ENCODE data around the gene KIAA1671.

Gene KIAA1671

DNA sequence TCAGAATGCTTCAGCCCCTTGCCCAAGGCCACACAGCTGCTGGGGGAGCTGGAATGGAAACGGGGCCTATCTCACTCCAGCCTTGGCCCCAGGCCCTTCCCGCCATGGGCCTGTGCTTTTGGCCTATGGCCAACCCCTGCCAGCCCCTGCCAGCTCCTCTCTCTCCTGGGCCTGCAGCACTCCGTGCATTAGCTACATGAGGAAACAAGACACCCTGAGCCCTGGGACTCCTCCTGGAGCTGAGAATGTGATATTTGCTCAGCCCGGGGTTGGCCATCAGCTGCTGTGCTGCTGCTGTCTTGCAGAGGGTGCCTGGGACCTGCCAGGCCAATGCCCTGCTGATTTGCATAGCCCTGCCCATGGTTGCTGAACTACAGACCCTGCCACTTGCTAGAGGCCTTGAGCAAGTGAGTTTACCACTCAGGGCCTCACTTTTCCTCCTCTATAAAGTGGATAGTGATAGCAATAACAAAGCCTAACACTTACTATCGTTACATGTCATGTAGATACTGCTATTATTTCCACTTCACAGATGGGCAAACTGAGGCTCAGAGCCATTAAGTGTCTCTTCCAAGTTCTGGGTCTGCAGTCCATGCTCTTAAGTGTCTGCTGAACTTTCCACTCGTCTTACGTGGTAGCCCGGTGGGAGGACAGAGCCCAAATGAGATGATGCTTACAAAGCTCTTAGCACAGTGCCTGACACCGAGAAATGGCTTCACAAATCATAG lies 99.6 kb downstream of the KIAA1671 start:
- ATAC-seq = no peak
- peaks cover 9% of the 10 kb centered on the region for H3K9me3 Mint-ChIP-seq
- H3K4me1 Mint-ChIP-seq = no peaks in the 10 kb centered on the region
- peaks cover 28% of the 10 kb centered on the region for H3K27me3 Mint-ChIP-seq
- H3K36me3 Mint-ChIP-seq = peaks cover 6% of the 10 kb centered on the region
- H3K4me3 Mint-ChIP-seq = no peak overlapping the region
- H3K27ac Mint-ChIP-seq = no peak overlapping the region

DNA sequence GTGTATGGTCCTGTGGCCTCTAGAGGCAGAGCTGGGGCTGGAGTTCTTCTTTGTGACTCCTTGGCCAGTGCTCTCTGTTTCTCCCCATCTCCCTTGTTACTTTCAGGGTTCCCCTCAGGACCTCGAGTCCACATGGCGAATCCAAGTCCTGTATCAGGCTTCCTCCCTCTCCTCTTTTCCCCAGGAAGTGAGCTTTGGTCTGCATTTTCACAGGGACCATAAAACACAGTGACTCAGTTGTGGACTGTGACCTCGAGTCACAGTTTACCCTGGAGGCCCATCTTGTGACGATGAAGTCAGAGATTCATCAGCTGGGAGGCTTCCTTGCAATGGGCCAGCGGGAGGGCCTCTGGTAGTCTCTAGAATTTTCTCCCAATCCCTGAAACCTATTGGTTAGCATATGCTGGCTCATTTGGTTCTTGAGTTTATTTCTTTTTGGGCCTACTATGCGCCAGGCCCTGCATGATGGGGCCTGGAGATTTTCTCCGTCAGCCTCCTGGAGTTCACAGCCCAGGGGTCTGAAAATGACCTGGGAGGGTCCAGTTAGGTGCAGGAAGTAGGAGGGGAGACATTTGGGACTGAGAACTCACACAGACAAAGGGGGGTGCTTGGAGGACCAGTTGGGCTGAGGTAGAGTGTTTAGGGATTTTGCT lies 100.8 kb downstream of the KIAA1671 start:
- no peak overlapping the region for H3K4me3 Mint-ChIP-seq
- H3K27me3 Mint-ChIP-seq = peaks cover 28% of the 10 kb centered on the region
- H3K27ac Mint-ChIP-seq = no peak overlapping the region
- peaks cover 6% of the 10 kb centered on the region for H3K36me3 Mint-ChIP-seq
- no peak for ATAC-seq
- peaks cover 9% of the 10 kb centered on the region for H3K9me3 Mint-ChIP-seq
- no peaks in the 10 kb centered on the region for H3K4me1 Mint-ChIP-seq

DNA sequence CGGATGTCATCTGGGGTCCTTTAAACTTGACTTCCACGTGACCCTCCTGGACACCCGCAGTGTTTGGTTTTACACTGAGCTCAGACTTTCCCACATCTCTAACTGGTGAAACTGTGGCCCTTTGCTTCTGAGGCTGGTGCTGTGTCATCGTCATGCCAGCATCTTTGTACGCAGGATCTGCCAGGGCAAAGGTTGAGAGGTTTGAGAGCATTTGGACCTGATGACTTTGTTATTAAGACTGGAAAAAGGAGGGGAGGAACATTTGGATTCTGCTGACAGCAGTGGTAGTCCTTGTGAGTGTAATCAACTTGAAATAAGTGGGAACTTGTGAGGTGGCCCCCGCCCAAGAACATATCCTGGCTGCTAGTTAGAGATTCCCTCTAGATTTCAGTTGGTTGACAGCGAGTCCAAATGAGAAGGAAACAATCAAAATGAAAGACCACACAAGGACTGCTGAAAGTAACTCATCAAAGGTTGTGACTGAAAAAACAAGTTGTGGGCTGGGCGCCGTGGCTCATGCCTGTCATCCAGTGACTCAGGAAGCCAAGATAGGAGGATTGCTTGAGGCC lies 102.5 kb downstream of the KIAA1671 start:
- Mint-ChIP-seq H3K9me3 (peaks cover 9% of the 10 kb centered on the region), H3K27ac (no peak overlapping the region), H3K4me3 (no peak overlapping the region), H3K27me3 (peaks cover 43% of the 10 kb centered on the region), H3K36me3 (peaks cover 6% of the 10 kb centered on the region), H3K4me1 (no peaks in the 10 kb centered on the region)
- no peak for ATAC-seq

DNA sequence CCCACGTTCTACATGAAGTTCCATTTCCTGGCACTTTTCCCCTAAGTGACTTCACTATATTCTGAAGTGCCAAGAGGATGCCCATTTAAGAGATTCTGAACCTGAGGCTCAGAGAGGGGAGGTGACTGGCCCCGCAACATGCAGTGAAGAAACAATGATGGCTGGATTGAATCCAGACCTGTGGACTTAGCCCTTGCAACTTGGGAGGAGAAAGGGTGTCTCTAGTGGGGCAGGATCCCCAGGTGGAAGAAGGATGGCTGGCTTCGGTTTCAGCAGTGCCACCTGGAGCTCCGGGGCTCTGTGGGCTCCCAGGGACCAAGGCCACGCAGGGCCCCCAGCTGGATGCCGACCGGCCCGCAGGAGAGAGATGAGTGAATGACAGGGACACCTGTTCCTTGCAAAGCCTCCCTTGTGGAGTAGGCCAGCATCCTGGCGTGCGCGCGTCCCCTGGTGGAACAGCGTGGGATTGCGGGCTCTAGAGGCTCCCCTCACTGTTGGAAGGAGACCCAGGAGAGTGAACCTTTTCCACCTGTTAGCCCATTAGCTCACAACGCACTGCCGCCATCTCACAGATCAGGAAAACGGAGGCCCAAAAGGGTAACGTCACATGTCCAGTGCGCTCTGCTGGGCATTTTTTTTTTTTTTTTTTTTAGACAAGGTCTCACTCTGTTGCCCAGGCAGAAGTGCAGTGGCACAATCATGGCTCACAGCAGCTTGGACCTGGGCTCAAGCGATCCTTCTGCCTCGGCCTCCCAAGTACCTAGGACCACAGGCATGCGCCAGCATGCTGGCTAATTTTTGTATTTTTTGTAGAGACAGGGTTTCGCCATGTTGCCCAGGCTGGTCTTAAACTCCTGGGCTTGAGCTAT lies 104.7 kb downstream of the KIAA1671 start:
- Mint-ChIP-seq H3K4me3 (no peak overlapping the region), H3K27ac (no peak overlapping the region), H3K36me3 (no peaks in the 10 kb centered on the region), H3K4me1 (no peaks in the 10 kb centered on the region), H3K9me3 (no peaks in the 10 kb centered on the region), H3K27me3 (peaks cover 45% of the 10 kb centered on the region)
- ATAC-seq = no peak

DNA sequence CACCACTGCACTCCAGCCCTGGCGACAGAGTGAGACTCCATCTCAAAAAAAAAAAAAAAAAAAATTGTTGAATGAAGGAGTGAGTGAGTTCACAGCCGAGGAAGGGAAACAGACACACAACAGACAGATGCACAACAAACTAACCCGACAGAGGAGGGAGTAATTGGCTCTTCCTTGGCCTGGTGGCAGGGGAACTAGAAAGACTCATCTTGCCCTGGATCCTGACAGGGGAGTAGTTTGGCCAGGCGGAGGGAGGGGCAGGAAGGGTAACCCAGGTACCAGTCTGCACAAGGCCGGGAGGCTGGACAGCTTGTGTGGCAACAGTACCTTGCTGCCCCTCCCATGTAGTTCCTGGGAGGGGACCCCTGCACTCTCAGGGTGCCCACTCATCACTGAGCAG lies 106.9 kb downstream of the KIAA1671 start:
- Mint-ChIP-seq H3K4me1 (no peaks in the 10 kb centered on the region), H3K9me3 (no peaks in the 10 kb centered on the region), H3K27ac (no peak overlapping the region), H3K36me3 (no peaks in the 10 kb centered on the region), H3K4me3 (no peak overlapping the region), H3K27me3 (peaks cover 48% of the 10 kb centered on the region)
- no peak for ATAC-seq

DNA sequence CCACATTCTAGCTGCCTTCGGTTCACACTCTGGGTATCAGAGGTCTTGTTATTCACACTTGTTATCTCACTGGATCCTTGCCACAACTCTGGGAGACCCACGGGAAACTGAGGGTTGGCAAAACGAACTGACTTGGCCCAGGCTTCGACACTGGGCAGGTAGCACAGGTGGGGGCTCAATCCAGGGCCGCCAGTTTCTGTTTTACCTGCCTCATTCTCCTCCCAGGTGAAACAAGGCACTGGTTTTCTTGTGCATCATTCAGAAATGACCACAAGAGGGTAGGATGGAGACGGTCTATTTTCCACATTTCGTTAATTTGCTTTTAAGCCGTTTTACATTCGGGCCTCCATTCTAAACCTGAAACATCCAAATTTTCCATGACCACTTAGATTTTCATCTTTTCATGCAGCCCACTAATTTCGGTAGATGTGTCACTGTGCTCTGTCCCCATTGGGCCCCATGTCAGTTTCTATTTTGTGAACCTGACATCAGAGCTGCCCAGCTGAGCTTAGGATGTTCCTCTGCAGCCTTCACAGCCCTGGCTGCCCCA lies 108.1 kb downstream of the KIAA1671 start:
- Mint-ChIP-seq H3K36me3 (no peaks in the 10 kb centered on the region), H3K27ac (no peak overlapping the region), H3K4me1 (no peaks in the 10 kb centered on the region), H3K4me3 (no peak overlapping the region), H3K9me3 (no peaks in the 10 kb centered on the region), H3K27me3 (peaks cover 48% of the 10 kb centered on the region)
- ATAC-seq = peak; percentile 44

DNA sequence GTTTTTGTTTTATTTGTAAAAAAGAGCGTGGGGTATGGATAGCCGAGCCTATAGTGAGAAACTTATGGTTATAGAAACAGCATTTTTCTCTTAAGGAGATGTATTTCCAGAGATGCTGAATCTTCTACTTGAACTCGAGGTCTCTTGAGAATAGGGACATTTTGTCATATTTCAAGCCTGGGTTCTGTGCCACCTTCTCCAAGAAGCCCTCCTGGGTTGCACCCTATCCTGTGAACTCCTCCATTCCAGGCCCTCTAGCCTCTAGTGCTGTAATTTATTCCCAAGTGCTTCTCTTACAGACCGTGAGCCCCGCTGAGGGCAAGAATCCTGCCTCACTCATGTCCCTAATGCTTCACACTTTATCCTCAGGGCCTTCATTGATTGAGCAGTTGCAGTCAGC lies 108.6 kb downstream of the KIAA1671 start:
- ATAC-seq = no peak
- Mint-ChIP-seq H3K4me3 (no peak overlapping the region), H3K9me3 (no peaks in the 10 kb centered on the region), H3K4me1 (no peaks in the 10 kb centered on the region), H3K27me3 (peaks cover 48% of the 10 kb centered on the region), H3K27ac (no peak overlapping the region), H3K36me3 (no peaks in the 10 kb centered on the region)

DNA sequence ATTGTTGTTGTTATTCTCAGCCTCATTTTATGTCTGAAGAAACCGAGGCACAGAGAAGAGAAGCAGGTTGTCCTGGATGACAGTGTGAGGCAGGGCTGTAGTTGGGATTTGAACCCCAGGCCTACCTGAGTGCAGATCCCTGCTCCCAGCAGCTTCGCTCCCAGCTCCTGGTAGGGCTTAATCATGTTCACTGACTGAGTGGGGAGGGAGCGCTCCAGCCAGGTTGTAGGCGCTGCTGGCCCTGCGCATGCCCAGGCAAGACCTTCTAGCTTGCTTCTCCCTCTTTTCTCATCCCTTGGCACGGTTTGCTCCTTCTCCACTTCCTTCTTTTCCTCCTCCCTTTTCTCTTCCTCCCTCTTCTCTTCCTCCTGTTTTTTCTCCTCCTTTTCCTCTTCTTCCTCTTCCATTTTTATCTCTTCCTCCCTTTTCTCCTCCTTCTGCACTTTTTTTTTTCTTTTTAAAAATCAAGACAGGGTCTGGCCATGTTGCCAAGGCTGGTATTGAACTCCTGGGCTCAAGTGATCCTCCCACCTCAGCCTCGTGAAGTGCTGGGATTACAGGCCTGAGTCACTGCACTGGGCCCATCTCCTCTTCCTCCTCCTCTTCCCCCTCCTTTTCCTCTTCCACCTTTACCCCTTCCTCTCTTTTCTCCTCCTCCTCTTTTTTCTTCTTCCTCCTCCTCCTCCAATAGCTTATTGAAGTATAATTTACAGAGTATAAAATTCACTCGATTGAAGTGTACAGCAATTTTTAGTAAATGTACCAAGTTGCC lies 109.3 kb downstream of the KIAA1671 start:
- Mint-ChIP-seq H3K4me3 (no peak overlapping the region), H3K27ac (no peak overlapping the region), H3K27me3 (peaks cover 45% of the 10 kb centered on the region), H3K36me3 (no peaks in the 10 kb centered on the region), H3K4me1 (no peaks in the 10 kb centered on the region), H3K9me3 (no peaks in the 10 kb centered on the region)
- no peak for ATAC-seq

DNA sequence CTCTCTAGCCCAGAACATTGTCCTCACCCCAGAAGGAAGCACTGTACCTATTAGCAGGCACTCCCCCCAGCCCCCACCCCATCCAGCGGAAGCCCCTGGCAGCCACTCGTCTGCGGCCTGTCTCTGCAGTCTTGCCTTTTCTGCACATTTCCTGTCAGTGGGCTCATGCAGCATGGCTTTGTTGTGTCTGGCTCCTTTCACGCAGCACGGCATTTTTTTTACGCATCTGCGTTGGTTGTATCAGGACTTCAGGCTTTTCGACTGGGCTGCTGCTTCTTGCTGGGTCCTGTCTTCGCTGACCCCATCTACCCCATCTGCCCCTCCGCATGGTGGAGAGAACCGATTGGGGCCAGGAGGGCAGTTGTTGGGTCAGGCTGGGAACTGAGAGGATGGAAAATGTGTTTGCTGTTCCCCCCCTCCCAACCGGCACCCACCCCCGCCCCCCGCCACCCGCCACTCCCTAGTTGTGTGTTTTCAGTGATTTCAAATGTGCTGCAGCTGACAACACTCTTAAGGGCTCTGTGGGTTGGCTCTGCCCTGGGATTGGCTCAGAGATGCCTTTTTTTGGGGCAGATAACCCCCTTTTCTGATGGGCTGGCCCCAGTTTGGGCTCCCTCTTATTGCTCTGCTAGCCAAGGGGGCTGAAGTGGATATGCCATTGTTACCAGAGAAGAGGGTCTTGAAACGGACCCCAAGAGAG lies 110.0 kb downstream of the KIAA1671 start:
- Mint-ChIP-seq H3K4me1 (no peaks in the 10 kb centered on the region), H3K4me3 (no peak overlapping the region), H3K27ac (no peak overlapping the region), H3K36me3 (no peaks in the 10 kb centered on the region), H3K9me3 (no peaks in the 10 kb centered on the region), H3K27me3 (peaks cover 45% of the 10 kb centered on the region)
- no peak for ATAC-seq

DNA sequence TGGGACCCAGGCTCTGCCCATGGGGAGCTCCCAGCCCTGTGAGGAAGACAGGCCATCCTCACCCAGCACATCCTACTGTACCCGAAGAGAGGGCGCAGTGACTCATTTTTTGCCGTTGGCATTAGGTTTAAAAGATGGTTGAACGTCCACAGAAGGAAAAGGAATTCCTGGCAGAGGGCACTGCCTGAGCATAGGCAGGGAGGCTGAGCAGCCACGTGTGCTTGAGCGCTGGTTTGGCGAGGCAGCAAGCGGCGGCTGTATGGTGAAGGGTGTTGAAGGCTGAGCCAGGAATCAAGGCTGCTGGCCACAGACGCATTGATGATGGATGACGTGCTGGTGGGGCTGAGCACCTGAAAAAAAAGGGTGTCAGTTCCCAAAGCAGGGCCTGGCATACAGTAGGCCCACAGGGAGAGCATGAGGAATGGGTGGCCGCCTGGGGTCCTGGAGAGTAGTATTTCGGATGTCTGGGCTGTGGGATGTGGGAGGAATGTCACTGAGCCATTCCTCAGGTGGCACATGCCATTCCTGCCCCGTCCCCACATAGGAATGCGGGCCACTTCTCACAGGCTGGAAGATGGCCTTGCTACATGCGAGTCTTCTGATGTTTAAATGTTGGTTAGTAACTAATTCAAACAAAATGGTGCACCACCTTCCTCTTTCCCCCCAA lies 112.5 kb downstream of the KIAA1671 start:
- no peaks in the 10 kb centered on the region for H3K9me3 Mint-ChIP-seq
- no peaks in the 10 kb centered on the region for H3K36me3 Mint-ChIP-seq
- no peak for ATAC-seq
- no peak overlapping the region for H3K4me3 Mint-ChIP-seq
- peaks cover 3% of the 10 kb centered on the region for H3K4me1 Mint-ChIP-seq
- H3K27ac Mint-ChIP-seq = no peak overlapping the region
- peaks cover 38% of the 10 kb centered on the region for H3K27me3 Mint-ChIP-seq

DNA sequence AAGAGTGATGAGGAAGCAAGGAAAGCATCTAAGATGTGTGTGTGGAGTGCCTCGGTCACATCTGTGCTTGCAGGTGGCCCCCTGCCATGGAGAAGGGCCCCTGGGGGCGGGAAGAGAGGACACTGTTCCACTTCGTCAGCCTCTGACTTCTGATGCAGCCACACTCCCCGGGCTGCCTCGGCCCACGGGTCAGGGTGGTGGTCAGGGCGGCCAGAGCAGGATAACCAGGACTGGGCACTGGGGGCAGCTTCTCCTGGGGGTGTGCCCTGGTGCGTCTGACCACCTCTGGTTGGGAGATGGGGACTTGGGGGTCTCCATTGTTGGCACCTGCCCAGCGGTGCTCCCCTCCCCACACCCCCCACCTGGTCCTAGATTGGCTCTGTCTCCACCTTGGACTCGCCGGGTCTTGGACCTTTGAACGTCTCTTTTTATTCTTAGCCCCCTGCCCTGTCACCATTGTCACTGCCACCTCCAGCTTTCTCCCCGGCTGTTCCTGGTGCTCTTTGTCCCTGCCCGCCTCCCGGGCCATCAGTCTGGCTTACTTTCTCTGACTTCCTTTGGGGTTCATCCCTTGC lies 114.4 kb downstream of the KIAA1671 start:
- no peaks in the 10 kb centered on the region for H3K36me3 Mint-ChIP-seq
- H3K27me3 Mint-ChIP-seq = peaks cover 41% of the 10 kb centered on the region
- H3K4me1 Mint-ChIP-seq = peaks cover 9% of the 10 kb centered on the region
- H3K9me3 Mint-ChIP-seq = no peaks in the 10 kb centered on the region
- ATAC-seq = no peak
- H3K4me3 Mint-ChIP-seq = no peak overlapping the region
- H3K27ac Mint-ChIP-seq = no peak overlapping the region

DNA sequence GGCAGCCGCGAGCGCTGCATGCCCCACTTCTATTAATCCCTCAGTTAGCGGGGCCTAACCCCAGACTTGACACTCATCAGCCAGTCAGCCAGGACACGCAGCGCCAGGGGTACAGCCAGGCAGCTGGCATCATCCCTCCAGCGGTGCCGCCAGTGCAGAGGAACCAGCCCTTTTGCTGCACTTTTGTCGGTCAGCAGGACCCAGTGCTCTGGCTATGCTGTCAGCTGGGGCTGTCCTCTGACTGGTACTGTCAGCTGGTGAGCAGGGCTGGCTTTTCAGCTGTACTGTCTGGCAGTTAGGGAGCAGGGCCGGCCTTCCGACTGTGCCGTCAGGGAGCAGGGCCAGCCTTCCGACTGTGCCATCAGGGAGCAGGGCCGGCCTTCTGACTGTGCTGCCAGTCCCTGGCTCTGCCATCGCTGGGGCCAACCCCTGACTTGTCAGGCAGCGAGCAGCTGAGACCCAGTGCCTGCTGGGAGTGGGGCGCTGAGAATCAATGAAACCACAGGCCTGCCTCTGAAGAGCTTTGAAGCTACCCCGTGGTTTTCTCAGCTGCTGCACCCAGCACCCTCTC lies 115.4 kb downstream of the KIAA1671 start:
- peaks cover 9% of the 10 kb centered on the region for H3K4me1 Mint-ChIP-seq
- no peak overlapping the region for H3K27ac Mint-ChIP-seq
- H3K27me3 Mint-ChIP-seq = peaks cover 44% of the 10 kb centered on the region
- no peaks in the 10 kb centered on the region for H3K9me3 Mint-ChIP-seq
- no peaks in the 10 kb centered on the region for H3K36me3 Mint-ChIP-seq
- no peak overlapping the region for H3K4me3 Mint-ChIP-seq
- no peak for ATAC-seq

DNA sequence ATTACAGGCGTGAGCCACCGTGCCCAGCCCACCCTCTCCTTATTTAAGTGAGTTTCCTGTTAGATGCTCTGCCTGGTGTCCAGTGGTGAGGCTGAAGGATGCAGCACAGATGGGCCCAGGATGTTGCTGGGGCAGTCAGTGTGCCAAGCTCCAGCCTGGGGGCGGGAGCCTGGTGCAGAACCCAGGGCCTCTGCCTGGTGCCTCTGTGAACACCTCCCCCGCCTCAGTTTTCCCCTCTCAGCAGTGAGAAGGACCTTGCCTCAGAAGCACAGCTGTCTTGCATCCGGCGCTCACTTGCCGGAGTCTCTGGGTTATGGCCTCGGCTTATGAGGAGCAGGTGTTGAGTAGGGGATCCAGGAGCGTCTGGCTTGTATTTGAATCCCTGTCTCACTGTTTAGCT lies 116.2 kb downstream of the KIAA1671 start:
- Mint-ChIP-seq H3K27me3 (peaks cover 52% of the 10 kb centered on the region), H3K9me3 (no peaks in the 10 kb centered on the region), H3K27ac (no peak overlapping the region), H3K36me3 (no peaks in the 10 kb centered on the region), H3K4me1 (peaks cover 9% of the 10 kb centered on the region), H3K4me3 (no peak overlapping the region)
- no peak for ATAC-seq

All from stimulated activated memory B cell treated with anti-CD40 and anti-IgM and Interleukin-4, amounts not matched to agents 10 μg/mL and 1 μg/mL and 100 μg/mL, for 72 hours (primary cell).